Myometrial cell (primary cell): ENCODE data around the gene TBC1D23. TPM values are rescaled to one million over a fixed set of nuclear protein-coding genes. Genes with fewer than 3 reads are reported as not detected.

Experiments
- total RNA-seq: library from RNA; depleted of rRNA; stranded (reverse); fragments of >200 nt; gene quantifications from 2 replicates; pipeline ENCODE4 v1.2.3, GENCODE V29; 2015

Gene TBC1D23
- 55.6 and 100 TPM in 2 replicates for total RNA-seq

GRCh38 chr3:100260685-100261484 is at the start of gene TBC1D23:
Gene TBC1D23, plus strand, starts transcription at chr3:100260992. Its CDS starts 27 bp downstream, at chr3:100261019.

GRCh38 chr3:100334488-100335351 is 73.9 kb downstream of the TBC1D23 start, which contains the start of gene NIT2:
Gene NIT2, plus strand, starts transcription at chr3:100334757. Its CDS starts 35 bp downstream, at chr3:100334792.

Other genes with a start within 250 kb of the TBC1D23 start
- 35.1 and 40.1 TPM in 2 replicates for gene FILIP1L, start 146.5 kb upstream of the TBC1D23 start, total RNA-seq
- 15.0 and 21.4 TPM in 2 replicates for gene NIT2, start 73.8 kb downstream of the TBC1D23 start, total RNA-seq
- gene TOMM70, start 140.1 kb downstream of the TBC1D23 start, total RNA-seq: 39.5 and 51.6 TPM in 2 replicates
- 2.1 and 2.9 TPM in 2 replicates for gene LNP1, start 140.5 kb downstream of the TBC1D23 start, total RNA-seq
- 15.6 and 20.6 TPM in 2 replicates for gene TMEM45A, start 231.6 kb downstream of the TBC1D23 start, total RNA-seq